ENCODE measurements around the gene MEGF8. TPM values are rescaled to one million over a fixed set of nuclear protein-coding genes. Genes with fewer than 3 reads are reported as not detected.

Gene MEGF8
- total and polyA plus RNA-seq, 2 of the 8 experiments (the other 6 are each of a cell fraction or from before 2014, with no cell fraction given): 13.0 to 23.7 TPM

- Histone ChIP-seq H3K4ac (replicated peaks; ENCODE audit: insufficient read length, low read depth, low read length) (no peak overlapping the region), H3K56ac (replicated peaks; ENCODE audit: insufficient read length, low read depth, low read length) (no peak overlapping the region), H3K79me2 (ENCODE audit: control insufficient read depth in 1 of 2, insufficient read depth in 2 of 2, low read length in 2 of 2) (no peaks in the 10 kb centered on the region), H3K27ac (ENCODE audit: low read depth, low read length) (no peak overlapping the region), H3K4me2 (ENCODE audit: insufficient read depth in 1 of 2, low read depth in 2 of 2, low read length in 2 of 2) (no peak overlapping the region; a peak in 1 of 4 replicates), H2AK5ac (ENCODE audit: low read depth, low read length) (no peak overlapping the region), H2BK12ac (ENCODE audit: low read depth, low read length) (peak overlapping the region; percentile 84; the same call in 1 of the 2 replicates), H3K4me3 (ENCODE audit: extremely low read depth in 1 of 4, insufficient read depth in 2 of 4, low read depth in 3 of 4, low read length in 4 of 4) (no peak overlapping the region), H2BK20ac (ENCODE audit: low read length) (peak overlapping the region; percentile 89; the same call in 1 of the 2 replicates), H3K9me3 (ENCODE audit: insufficient read depth in 2 of 2, low read depth in 1 of 2, low read length in 1 of 2) (peaks cover 0 to 6% of the 10 kb centered on the region in 2 experiments; a peak in 1 of 4 replicates), H3K4me1 (replicated peaks in 1 of 4; ENCODE audit: control insufficient read depth in 3 of 4, insufficient read depth in 4 of 4, low read length in 3 of 4) (peaks cover 7 to 29% (median 22%) of the 10 kb centered on the region in 4 experiments), H2BK120ac (replicated peaks; ENCODE audit: low read depth, low read length) (no peak overlapping the region), H4K5ac (ENCODE audit: insufficient read length, low read depth, low read length) (no peak overlapping the region), H4K91ac (replicated peaks; ENCODE audit: insufficient read length, low read length) (peak overlapping the region; percentile 91), H3K27me3 (replicated peaks in 1 of 4; ENCODE audit: control insufficient read depth in 3 of 4, extremely low read depth in 1 of 4, insufficient read depth in 3 of 4, low read length in 3 of 4) (no peaks in the 10 kb centered on the region), H3K18ac (ENCODE audit: extremely low read depth, low read length) (peak overlapping the region; percentile 24; the same call in 1 of the 2 replicates), H3K23ac (ENCODE audit: insufficient read length) (no peak overlapping the region), H4K20me1 (replicated peaks in 1 of 2; ENCODE audit: control insufficient read depth in 1 of 2, insufficient read depth in 2 of 2, low read length in 2 of 2) (no peaks in the 10 kb centered on the region), H3K23me2 (ENCODE audit: low read depth, low read length) (no peaks in the 10 kb centered on the region; the same call in 1 of the 2 replicates), H2BK5ac (ENCODE audit: low read depth, low read length) (0 out of 2 replicates have a peak overlapping the region, but pooled peaks have one; percentile 84), H3K79me1 (ENCODE audit: low read depth, low read length) (peaks cover 2% of the 10 kb centered on the region), H2BK15ac (ENCODE audit: low read length) (no peak overlapping the region), H2AFZ (ENCODE audit: low read length) (no peak overlapping the region), H3K14ac (ENCODE audit: insufficient read length) (no peak overlapping the region), H3K36me3 (ENCODE audit: control insufficient read depth in 2 of 4, insufficient read depth in 4 of 4, low read length in 3 of 4) (peaks cover 5 to 11% (median 6%) of the 10 kb centered on the region in 4 experiments; a peak in 7 of 8 replicates), H3K9ac (replicated peaks in 1 of 4; ENCODE audit: extremely low read depth in 1 of 4, low read depth in 3 of 4, low read length in 3 of 4) (no peak overlapping the region), H4K8ac (ENCODE audit: extremely low read depth, insufficient read depth, low read length) (peak overlapping the region; percentile 78)
- CTCF ChIA-PET (ENCODE audit: partially characterized antibody): interaction anchor here (0.6 to 1.3 kb wide), 5 partner anchors 11 to 260 kb away, joined by 3 to 4 read pairs (median 3); no protein-coding TSS in a partner anchor
- FAIRE-seq (no peak), DNase-seq (ENCODE audit: low read depth in 1 of 2, low spot score in 2 of 2) (no peak)
- POLR2A ChIA-PET (ENCODE audit: partially characterized antibody): interaction anchor here (1.1 to 1.2 kb wide), 2 partner anchors 9 to 15 kb away, joined by 3 to 4 read pairs; no protein-coding TSS in a partner anchor
- TF ChIP-seq BCL11A (IDR thresholded peaks at IDR 0.05; ENCODE audit: low read depth in 2 of 2, low read length in 2 of 2) (no peak), HDAC6 (IDR thresholded peaks at IDR 0.05; ENCODE audit: low read depth, low read length) (no peak), EZH2 (IDR thresholded peaks at IDR 0.05; ENCODE audit: low read depth, low read length, severe bottlenecking) (no peak), SIN3A (conservative IDR thresholded peaks at IDR 0.05 in 1 of 2, IDR thresholded peaks at IDR 0.05 in 1 of 2; ENCODE audit: low read depth in 1 of 2, low read length in 2 of 2) (no peak), EGR1 (IDR thresholded peaks at IDR 0.05; ENCODE audit: borderline replicate concordance, low read depth, low read length) (no peak), NRF1 (IDR thresholded peaks at IDR 0.05; ENCODE audit: low read depth, low read length) (no peak), TEAD4 (IDR thresholded peaks at IDR 0.05; ENCODE audit: low read depth, low read length) (no peak), KDM4A (IDR thresholded peaks at IDR 0.05; ENCODE audit: low read depth, low read length, severe bottlenecking) (no peak), CEBPB (IDR thresholded peaks at IDR 0.05; ENCODE audit: low read depth, low read length) (no peak), JUND (IDR thresholded peaks at IDR 0.05; ENCODE audit: low read length) (no peak), FOSL1 (IDR thresholded peaks at IDR 0.05; ENCODE audit: insufficient read depth, low read depth, low read length) (no peak), SP2 (IDR thresholded peaks at IDR 0.05; ENCODE audit: low read length) (no peak), CHD1 (IDR thresholded peaks at IDR 0.05; ENCODE audit: low read depth, low read length) (no peak)
- TF ChIP-seq, protein P1, sequence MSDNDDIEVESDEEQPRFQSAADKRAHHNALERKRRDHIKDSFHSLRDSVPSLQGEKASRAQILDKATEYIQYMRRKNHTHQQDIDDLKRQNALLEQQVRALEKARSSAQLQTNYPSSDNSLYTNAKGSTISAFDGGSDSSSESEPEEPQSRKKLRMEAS (IDR thresholded peaks at IDR 0.05): no peak
- 86% methylated on average over 11 of the region's 11 CpGs; no CpG with 5 or more reads in 1 of the 2 experiments for WGBS, 2 experiments (ENCODE audit: extremely low coverage in 1 of 2, insufficient coverage in 1 of 2, insufficient read length in 1 of 2, insufficient replicate concordance in 2 of 2, low coverage in 1 of 2, low lambda C conversion rate in 2 of 2, missing lambda C conversion rate in 1 of 2)
Observed at GRCh38 chr19:42368360-42368759, 42.9 kb downstream of the MEGF8 start.
